H1 (cell line): ENCODE measurements around the gene NCLN. TPM values are rescaled to one million over a fixed set of nuclear protein-coding genes. Genes with fewer than 3 reads are reported as not detected.

Source experiments
- CTCF ChIA-PET: fragments of 300-600 bp; sonication (Branson Sonifier 250); formaldehyde crosslinking; loops from one replicate; lab custom pipeline; 2021; ENCODE audit not compliant: partially characterized antibody; lab: Charles Lee
- POLR2A ChIA-PET: fragments of 300-600 bp; sonication (Branson Sonifier 250); formaldehyde crosslinking; loops from one replicate; lab custom pipeline; 2021; ENCODE audit warnings: inconsistent platforms; ENCODE audit not compliant: partially characterized antibody; lab: Charles Lee
- DNase-seq, 2 experiments: peaks; one replicate each; pipeline versions ENCODE4 v3.0.0 to v3.0.0-alpha.2; 2010 to 2022; ENCODE audit warnings: low spot score in 2 of 2, low read depth in 1 of 2, mixed read lengths in 1 of 2
- FAIRE-seq: peaks from 2 replicates; lab custom pipeline; 2011; peaks lifted over from hg19 to GRCh38; lab: Jason Lieb, UNC
- H2AFZ ChIP-seq: 2 replicates; pipeline ENCODE4 v1.8.1; 2012; ENCODE audit warnings: low read length, inconsistent platforms
- H2AK5ac ChIP-seq: 2 replicates; pipeline ENCODE4 v1.6.1; 2013; ENCODE audit warnings: low read depth, low read length
- H2BK120ac ChIP-seq: replicated peaks from 2 replicates; pipeline ENCODE3; 2013; ENCODE audit warnings: low read depth, low read length, inconsistent platforms
- H2BK12ac ChIP-seq: 2 replicates; pipeline ENCODE4 v1.6.1; 2013; ENCODE audit warnings: low read depth, low read length
- H2BK15ac ChIP-seq: 2 replicates; pipeline ENCODE4 v1.6.1; 2013; ENCODE audit warnings: low read length
- H2BK20ac ChIP-seq: 2 replicates; pipeline ENCODE4 v1.6.1; 2013; ENCODE audit warnings: low read length
- H2BK5ac ChIP-seq: 2 replicates; pipeline ENCODE4 v1.6.1; 2013; ENCODE audit warnings: low read depth, low read length
- H3K14ac ChIP-seq: 2 replicates; pipeline ENCODE4 v1.6.1; 2013; ENCODE audit warnings: inconsistent platforms; ENCODE audit not compliant: insufficient read length
- H3K18ac ChIP-seq: 2 replicates; pipeline ENCODE4 v1.6.1; 2013; ENCODE audit warnings: low read length; ENCODE audit errors: extremely low read depth
- H3K23ac ChIP-seq: 2 replicates; pipeline ENCODE4 v1.6.1; 2013; ENCODE audit warnings: inconsistent platforms; ENCODE audit not compliant: insufficient read length
- H3K23me2 ChIP-seq: 2 replicates; pipeline ENCODE4 v1.6.1; 2013; ENCODE audit warnings: low read depth, low read length
- H3K27ac ChIP-seq: 2 replicates; pipeline ENCODE4 v1.6.1; 2011; ENCODE audit warnings: low read depth, low read length, inconsistent platforms
- H3K27me3 ChIP-seq, 4 experiments: replicated peaks in 1 of 4; 1 replicate in 1 of 4; 2 replicates in 3 of 4; pipeline versions ENCODE4 v1.6.1 to v1.8.1; 2011 to 2013; ENCODE audit warnings: low read length in 3 of 4, mild to moderate bottlenecking in 3 of 4, inconsistent platforms in 2 of 4, mixed read lengths in 2 of 4, moderate library complexity in 1 of 4; ENCODE audit not compliant: control insufficient read depth in 3 of 4, insufficient read depth in 3 of 4; ENCODE audit errors: extremely low read depth in 1 of 4
- H3K36me3 ChIP-seq, 4 experiments: 2 replicates each; pipeline versions ENCODE4 v1.6.1 to v1.8.1; 2011 to 2013; ENCODE audit warnings: mild to moderate bottlenecking in 4 of 4, low read length in 3 of 4, moderate library complexity in 2 of 4, control low read depth in 1 of 4, inconsistent platforms in 1 of 4; ENCODE audit not compliant: insufficient read depth in 4 of 4, control insufficient read depth in 2 of 4
- H3K4ac ChIP-seq: replicated peaks from 2 replicates; pipeline ENCODE3; 2013; ENCODE audit warnings: low read length, low read depth, mixed read lengths, inconsistent platforms; ENCODE audit not compliant: insufficient read length
- H3K4me1 ChIP-seq, 4 experiments: replicated peaks in 1 of 4; 1 replicate in 1 of 4; 2 replicates in 3 of 4; pipeline versions ENCODE4 v1.6.1 to v1.8.1; 2011 to 2013; ENCODE audit warnings: low read length in 3 of 4, inconsistent platforms in 2 of 4, mixed read lengths in 1 of 4; ENCODE audit not compliant: insufficient read depth in 4 of 4, control insufficient read depth in 3 of 4
- H3K4me2 ChIP-seq, 2 experiments: 2 replicates each; pipeline versions ENCODE4 v1.6.1 to v1.8.1; 2011 to 2013; ENCODE audit warnings: low read depth in 2 of 2, low read length in 2 of 2, control low read depth in 1 of 2, inconsistent platforms in 1 of 2, mild to moderate bottlenecking in 1 of 2; ENCODE audit not compliant: insufficient read depth in 1 of 2
- H3K4me3 ChIP-seq, 4 experiments: fragments of 200-600, 300-600 bp in 1 of 4; sonication (generic), shearing (Covaris generic), sonication (Bioruptor Twin) in 1 of 4; 2 replicates each; pipeline versions ENCODE4 v1.5.1 to v1.8.1; 2011 to 2016; ENCODE audit warnings: low read length in 4 of 4, low read depth in 3 of 4, control low read depth in 2 of 4, inconsistent platforms in 2 of 4, mild to moderate bottlenecking in 2 of 4, mixed read lengths in 1 of 4, moderate library complexity in 1 of 4; ENCODE audit not compliant: insufficient read depth in 2 of 4; ENCODE audit errors: extremely low read depth in 1 of 4
- H3K56ac ChIP-seq: replicated peaks from 2 replicates; pipeline ENCODE3; 2013; ENCODE audit warnings: low read depth, mild to moderate bottlenecking, mixed read lengths, low read length, inconsistent platforms; ENCODE audit not compliant: insufficient read length
- H3K79me1 ChIP-seq: 2 replicates; pipeline ENCODE4 v1.6.1; 2013; ENCODE audit warnings: low read depth, low read length, control low read depth
- H3K79me2 ChIP-seq, 2 experiments: 2 replicates each; pipeline versions ENCODE4 v1.6.1 to v1.8.1; 2012 to 2013; ENCODE audit warnings: low read length in 2 of 2, mild to moderate bottlenecking in 2 of 2, inconsistent platforms in 1 of 2; ENCODE audit not compliant: insufficient read depth in 2 of 2, control insufficient read depth in 1 of 2
- H3K9ac ChIP-seq, 4 experiments: replicated peaks in 1 of 4; 1 replicate in 1 of 4; 2 replicates in 3 of 4; pipeline versions ENCODE4 v1.6.1 to v1.8.1; 2011 to 2013; ENCODE audit warnings: low read depth in 3 of 4, low read length in 3 of 4, control low read depth in 2 of 4, mild to moderate bottlenecking in 2 of 4, moderate library complexity in 2 of 4, inconsistent platforms in 1 of 4; ENCODE audit errors: extremely low read depth in 1 of 4
- H3K9me3 ChIP-seq, 2 experiments: 2 replicates each; pipeline versions ENCODE4 v1.6.1 to v1.8.1; 2012 to 2013; ENCODE audit warnings: mild to moderate bottlenecking in 2 of 2, moderate library complexity in 2 of 2, control low read depth in 1 of 2, inconsistent platforms in 1 of 2, low read depth in 1 of 2, low read length in 1 of 2, mixed read lengths in 1 of 2; ENCODE audit not compliant: insufficient read depth in 2 of 2
- H4K20me1 ChIP-seq, 2 experiments: replicated peaks in 1 of 2; 2 replicates each; pipeline versions ENCODE3 to v1.8.1; 2011 to 2013; ENCODE audit warnings: inconsistent platforms in 2 of 2, low read length in 2 of 2, mild to moderate bottlenecking in 1 of 2; ENCODE audit not compliant: insufficient read depth in 2 of 2, control insufficient read depth in 1 of 2
- H4K5ac ChIP-seq: 2 replicates; pipeline ENCODE4 v1.6.1; 2013; ENCODE audit warnings: low read length, low read depth, mixed read lengths, inconsistent platforms; ENCODE audit not compliant: insufficient read length
- H4K8ac ChIP-seq: 2 replicates; pipeline ENCODE4 v1.8.0; 2013; ENCODE audit warnings: mild to moderate bottlenecking, moderate library complexity, low read length, inconsistent platforms; ENCODE audit not compliant: insufficient read depth; ENCODE audit errors: extremely low read depth
- H4K91ac ChIP-seq: replicated peaks from 2 replicates; pipeline ENCODE3; 2013; ENCODE audit warnings: low read length, mixed read lengths, inconsistent platforms; ENCODE audit not compliant: insufficient read length
- SP4 ChIP-seq: IDR thresholded peaks from 2 replicates; pipeline ENCODE4 v1.6.1; 2012; ENCODE audit warnings: low read length, inconsistent platforms
- WGBS, 2 experiments: shearing (Covaris generic) in 1 of 2; methylation state at CpG; one replicate each; pipeline versions ENCODE4 v1.1.6 to v1.1.7; 2013 to 2015; ENCODE audit warnings: low lambda C conversion rate in 2 of 2, mixed read lengths in 2 of 2, inconsistent platforms in 1 of 2, low coverage in 1 of 2, missing lambda C conversion rate in 1 of 2; ENCODE audit not compliant: insufficient replicate concordance in 2 of 2, insufficient coverage in 1 of 2, insufficient read length in 1 of 2; ENCODE audit errors: extremely low coverage in 1 of 2, missing lambda C conversion rate in 1 of 2; 5-methylcytosine and 5-hydroxymethylcytosine counted together
- polyA plus RNA-seq, 7 experiments: library from polyadenylated mRNA; depleted of rRNA in 3 of 7; stranded (reverse) in 5 of 7; unstranded in 2 of 7; fragments of >200 nt in 5 of 7; fragments of 200-250 nt in 2 of 7; gene quantifications; 1 replicate in 5 of 7; 2 replicates in 1 of 7; 4 replicates in 1 of 7; pipeline versions ENCODE4 v1.2.1 to v1.2.3, GENCODE V29; 2011 to 2013; ENCODE audit warnings: missing spikeins in 2 of 7, mixed read lengths in 2 of 7
- total RNA-seq: library from RNA; stranded (reverse); fragmentation: NEBNext Ultra II Directional; extraction: Animal tissue kit (Norgen Biotek cat#: 25700); gene quantifications from 2 replicates; pipeline ENCODE4 v1.2.1, GENCODE V29; 2021

Gene NCLN
- total and polyA plus RNA-seq, 2 of the 8 experiments (the other 6 are each of a cell fraction or from before 2014, with no cell fraction given) = 89.2 to 103 TPM

DNA sequence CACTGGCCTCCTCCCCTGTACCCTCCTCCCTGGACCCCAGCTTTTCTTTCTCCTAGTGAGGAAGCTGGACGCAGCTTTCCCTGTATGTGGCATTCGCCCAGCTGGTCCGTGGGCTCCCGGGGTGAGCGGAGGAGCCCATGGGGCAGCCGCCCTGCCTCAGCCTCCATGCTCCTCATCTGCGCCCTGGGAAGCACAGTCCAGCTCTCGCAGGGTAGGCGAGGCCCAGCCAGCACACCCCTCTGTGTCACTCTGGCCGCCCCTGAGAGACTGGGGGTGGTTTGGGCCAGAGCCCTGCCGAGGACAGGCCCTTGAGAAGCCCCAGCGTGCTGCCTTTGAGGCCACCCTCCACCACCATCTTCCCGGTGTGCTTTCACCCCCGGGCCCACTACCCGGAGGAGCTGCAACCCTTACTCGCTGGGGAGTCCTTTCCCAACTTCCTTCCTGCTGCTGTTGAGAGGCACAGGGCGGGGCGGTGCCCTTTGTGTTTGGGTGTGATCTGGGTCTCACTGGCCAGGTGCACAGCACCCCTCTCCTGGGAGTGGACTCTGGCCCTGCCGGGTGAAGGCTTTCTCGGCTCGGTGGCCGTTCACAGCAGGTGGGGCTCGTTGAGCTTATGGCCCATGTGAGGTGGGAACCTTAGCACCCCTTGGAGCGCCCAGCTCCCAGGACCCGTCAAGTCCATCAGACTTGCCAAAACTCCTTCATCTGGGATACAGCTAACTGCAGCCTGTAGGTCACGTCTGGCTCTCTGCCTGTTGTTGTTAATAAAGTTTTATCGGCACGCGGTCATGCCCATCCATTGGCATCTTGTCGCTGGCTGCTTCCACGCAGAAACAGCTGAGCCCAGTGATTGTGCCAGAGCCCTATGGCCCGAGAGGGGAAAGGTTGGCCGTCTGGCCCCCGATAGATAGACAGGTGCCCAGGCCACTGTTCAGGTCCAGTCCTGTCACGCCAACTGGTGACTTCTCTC is 3.2 kb downstream of the NCLN start:
- Histone ChIP-seq H3K4ac (no peak overlapping the region), H3K27me3 (no peaks in the 10 kb centered on the region), H4K8ac (no peak overlapping the region; the same call in 1 of the 2 replicates), H2BK120ac (no peak overlapping the region), H3K4me2 (no peak overlapping the region), H3K23me2 (peaks cover 8% of the 10 kb centered on the region; the same call in 1 of the 2 replicates), H2AFZ (no peak overlapping the region), H4K91ac (no peak overlapping the region), H4K20me1 (peaks cover 34 to 41% of the 10 kb centered on the region in 2 experiments), H3K4me1 (peaks cover 0 to 16% (median 10%) of the 10 kb centered on the region in 4 experiments; a peak in 6 of 7 replicates), H2BK20ac (no peak overlapping the region), H3K27ac (no peak overlapping the region), H3K9me3 (no peaks in the 10 kb centered on the region), H3K4me3 (no peak overlapping the region), H4K5ac (no peak overlapping the region), H3K36me3 (peaks cover 0 to 5% (median 3%) of the 10 kb centered on the region in 4 experiments; a peak in 2 of 8 replicates), H3K23ac (no peak overlapping the region), H2AK5ac (no peak overlapping the region), H2BK12ac (no peak overlapping the region), H3K79me1 (peaks cover 42% of the 10 kb centered on the region), H3K18ac (no peak overlapping the region), H2BK15ac (no peak overlapping the region), H2BK5ac (no peak overlapping the region), H3K56ac (no peak overlapping the region), H3K14ac (no peak overlapping the region), H3K9ac (no peak overlapping the region; a peak in 1 of 7 replicates), H3K79me2 (peaks cover 13 to 67% of the 10 kb centered on the region in 2 experiments)
- FAIRE-seq (no peak), DNase-seq (no peak)
- WGBS, 2 experiments = 88% methylated on average over 35 of the region's 35 CpGs; no CpG with 5 or more reads in 1 of the 2 experiments
- TF ChIP-seq SP4 = no peak
- CTCF ChIA-PET = interaction anchor here (0.6 to 2.5 kb wide), 6 partner anchors 21 to 238 kb away, joined by 3 to 14 read pairs (median 3); no protein-coding TSS in a partner anchor
- POLR2A ChIA-PET = interaction anchor here (1.0 to 1.7 kb wide), 3 partner anchors 14 to 22 kb away, joined by 4 to 6 read pairs (median 4); no protein-coding TSS in a partner anchor
